Stomach (tissue), 9 donors: ENCODE results near the gene PCDHGC4. TPM values are rescaled to one million over a fixed set of nuclear protein-coding genes. Genes with fewer than 3 reads are reported as not detected.

ENCODE experiments used
- DNase-seq, 2 donors: peaks; one replicate each; pipeline versions ENCODE4 v3.0.0 to v3.0.0-alpha.2; 2013 to 2019
- H3K27ac ChIP-seq, 5 donors: fragments of 200-600 bp in 4 of 5; sonication (generic) in 4 of 5; one replicate each; pipeline ENCODE4 v1.5.1; 2013 to 2019; ENCODE audit warnings: mild to moderate bottlenecking in 1 of 5, moderate library complexity in 1 of 5
- H3K27me3 ChIP-seq, 3 donors: fragments of 200-600 bp; sonication (generic); one replicate each; pipeline ENCODE4 v1.5.1; 2017 to 2019; ENCODE audit warnings: mixed run types in 1 of 3
- H3K36me3 ChIP-seq, 4 donors: fragments of 200-600 bp; sonication (generic); 1 replicate in 3 of 4; 2 replicates in 1 of 4; pipeline ENCODE4 v1.5.1; 2016 to 2019
- H3K4me1 ChIP-seq, 4 donors: fragments of 200-600 bp; sonication (generic); one replicate each; pipeline ENCODE4 v1.5.1; 2016 to 2019
- H3K4me3 ChIP-seq, 4 donors: fragments of 200-600 bp; sonication (generic) in 3 of 4; one replicate each; pipeline ENCODE4 v1.5.1; 2016 to 2019; ENCODE audit warnings: mild to moderate bottlenecking in 1 of 4
- H3K9me3 ChIP-seq, 4 donors: fragments of 200-600 bp; sonication (generic); one replicate each; pipeline ENCODE4 v1.5.1; 2016 to 2019
- CTCF ChIP-seq, 7 experiments: fragments of 450-650 bp in 4 of 7; fragments of 200-600 bp in 3 of 7; sonication (generic) in 3 of 7; IDR thresholded peaks; one replicate each; pipeline ENCODE4 v1.5.1; 2016 to 2019; ENCODE audit warnings: antibody characterized with exemption in 7 of 7, control low read depth in 2 of 7, mild to moderate bottlenecking in 1 of 7
- EP300 ChIP-seq: sonication (generic); formaldehyde crosslinking; IDR thresholded peaks from one replicate; pipeline ENCODE4 v1.6.1; 2017; ENCODE audit warnings: antibody characterized with exemption
- POLR2A ChIP-seq, 4 donors: fragments of 450-650 bp; IDR thresholded peaks; one replicate each; pipeline ENCODE4 v1.6.1; 2016; ENCODE audit warnings: antibody characterized with exemption in 4 of 4, control low read depth in 2 of 4, mild to moderate bottlenecking in 1 of 4, moderate library complexity in 1 of 4
- POLR2AphosphoS5 ChIP-seq, 3 donors: sonication (generic); formaldehyde crosslinking; IDR thresholded peaks; one replicate each; pipeline ENCODE4 v1.6.1; 2016; ENCODE audit warnings: antibody characterized with exemption in 3 of 3
- WGBS, 5 donors: extraction: QIAGEN DNeasy Blood & Tissue Kit in 3 of 5; methylation state at CpG; one replicate each; pipeline versions ENCODE4 v1.1.5 to v1.1.7; 2013 to 2018; 5-methylcytosine and 5-hydroxymethylcytosine counted together
- intact Hi-C: fragments of 100-400 bp; cut with DNase I; formaldehyde crosslinking; loops from one replicate; pipeline ENCODE4 v1.15.1; 2023; ENCODE audit warnings: low total_unique reads
- polyA plus RNA-seq, 3 donors: library from polyadenylated mRNA; stranded (reverse); fragments of 200-250 nt; gene quantifications; one replicate each; pipeline ENCODE4 v1.2.3, GENCODE V29; 2013
- total RNA-seq, 5 donors: library from RNA; depleted of rRNA; stranded (reverse); fragments of >200 nt; gene quantifications; one replicate each; pipeline versions ENCODE4 v1.1.0 to v1.2.3, GENCODE V29; 2014 to 2016
- donor health status: healthy with polysubstance abuse.
- donor health status: Bipolar disorder and iron deficiency.
- donor health status: healthy.

Gene PCDHGC4
- total and polyA plus RNA-seq, 8 donors = 0.87 to 15.4 (median 5.0) TPM; not detected in 4

DNA sequence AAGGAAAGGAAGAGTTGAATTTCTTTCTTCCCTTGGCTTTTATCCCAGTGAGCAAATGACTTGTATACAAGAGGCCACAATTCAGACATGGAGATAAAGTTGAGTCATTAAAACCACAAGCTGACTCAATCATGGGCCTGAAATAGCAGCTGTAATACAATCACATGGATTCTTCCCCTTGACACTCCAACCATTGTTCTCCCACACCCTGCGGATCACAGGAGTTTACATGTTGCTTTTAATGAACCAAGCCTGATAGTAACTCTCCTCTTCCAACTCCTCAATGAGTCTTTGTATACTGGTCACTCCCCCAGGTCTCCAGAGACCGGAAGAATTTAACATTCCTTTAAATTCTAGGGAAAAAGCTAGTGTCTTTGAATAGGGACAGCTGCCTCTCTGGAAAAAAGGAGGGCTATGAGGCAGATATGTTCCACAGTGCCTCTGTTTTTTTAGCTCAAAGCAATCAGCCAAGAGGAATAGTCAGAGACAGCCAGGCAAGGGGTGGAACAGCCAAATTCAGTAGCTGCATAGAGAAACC, 36.5 kb downstream of the PCDHGC4 start:
- Histone ChIP-seq H3K4me3 (no peak overlapping the region), H3K27ac (peak overlapping the region; percentile 50 to 78 (median 68)), H3K27me3 (no peaks in the 10 kb centered on the region), H3K9me3 (no peaks in the 10 kb centered on the region), H3K36me3 (peaks cover 14 to 86% (median 81%) of the 10 kb centered on the region in 4 donors), H3K4me1 (peaks cover 24 to 94% (median 50%) of the 10 kb centered on the region in 4 donors)
- WGBS, 5 donors = 33 to 43% (median 37%) methylated on average over 2 of the region's 2 CpGs
- intact Hi-C loops = loop anchor here (10.0 kb wide), 2 partner anchors 47 to 107 kb away; partner anchors contain the start of genes PCDHGA10, PCDHGB7 and PCDHGC3
- TF ChIP-seq POLR2AphosphoS5 (IDR thresholded peaks at IDR 0.05) (peak in 2 of 3 donors; percentile 60 to 81), CTCF (IDR thresholded peaks at IDR 0.05) (no peak), POLR2A (IDR thresholded peaks at IDR 0.05) (no peak)
- peak in 1 of 2 donors; percentile 83 for DNase-seq

- Histone ChIP-seq H3K27ac (peak overlapping the region in 4 of 5 donors; percentile 57 to 78 (median 71)), H3K9me3 (no peaks in the 10 kb centered on the region), H3K4me1 (peaks cover 23 to 84% (median 44%) of the 10 kb centered on the region in 4 donors), H3K36me3 (peaks cover 15 to 86% (median 82%) of the 10 kb centered on the region in 4 donors), H3K4me3 (no peak overlapping the region), H3K27me3 (no peaks in the 10 kb centered on the region)
- intact Hi-C loops = loop anchor here (10.0 kb wide), 2 partner anchors 48 to 108 kb away; partner anchors contain the start of genes PCDHGA10, PCDHGB7 and PCDHGC3
- DNase-seq = no peak
- 28 to 77% (median 50%) methylated on average over 2 of the region's 2 CpGs for WGBS, 5 donors
- TF ChIP-seq CTCF (IDR thresholded peaks at IDR 0.05) (no peak), POLR2A (IDR thresholded peaks at IDR 0.05) (no peak), EP300 (no peak), POLR2AphosphoS5 (IDR thresholded peaks at IDR 0.05) (no peak)
Observed at GRCh38 chr5:141522301-141522700, 37.5 kb downstream of the PCDHGC4 start.

GRCh38 chr5:141523991-141524390, 39.2 kb downstream of the PCDHGC4 start:
- no peak for DNase-seq
- Histone ChIP-seq H3K4me3 (no peak overlapping the region), H3K27ac (peak overlapping the region in 4 of 5 donors; percentile 24 to 76 (median 52)), H3K4me1 (peaks cover 16 to 75% (median 42%) of the 10 kb centered on the region in 4 donors), H3K9me3 (no peaks in the 10 kb centered on the region), H3K36me3 (peaks cover 22 to 86% (median 85%) of the 10 kb centered on the region in 4 donors), H3K27me3 (no peaks in the 10 kb centered on the region)
- no peak for TF ChIP-seq CTCF (IDR thresholded peaks at IDR 0.05)
- TF ChIP-seq POLR2AphosphoS5 (IDR thresholded peaks at IDR 0.05) = no peak
- TF ChIP-seq POLR2A (IDR thresholded peaks at IDR 0.05) = no peak
- no peak for TF ChIP-seq EP300
- 84 to 91% (median 89%) methylated on average over 8 of the region's 8 CpGs for whole genome bisulfite sequencing, 5 donors
- intact Hi-C loops = loop anchor here (10.0 kb wide), 2 partner anchors 49 to 109 kb away; partner anchors contain the start of genes PCDHGA10, PCDHGB7 and PCDHGC3

DNA sequence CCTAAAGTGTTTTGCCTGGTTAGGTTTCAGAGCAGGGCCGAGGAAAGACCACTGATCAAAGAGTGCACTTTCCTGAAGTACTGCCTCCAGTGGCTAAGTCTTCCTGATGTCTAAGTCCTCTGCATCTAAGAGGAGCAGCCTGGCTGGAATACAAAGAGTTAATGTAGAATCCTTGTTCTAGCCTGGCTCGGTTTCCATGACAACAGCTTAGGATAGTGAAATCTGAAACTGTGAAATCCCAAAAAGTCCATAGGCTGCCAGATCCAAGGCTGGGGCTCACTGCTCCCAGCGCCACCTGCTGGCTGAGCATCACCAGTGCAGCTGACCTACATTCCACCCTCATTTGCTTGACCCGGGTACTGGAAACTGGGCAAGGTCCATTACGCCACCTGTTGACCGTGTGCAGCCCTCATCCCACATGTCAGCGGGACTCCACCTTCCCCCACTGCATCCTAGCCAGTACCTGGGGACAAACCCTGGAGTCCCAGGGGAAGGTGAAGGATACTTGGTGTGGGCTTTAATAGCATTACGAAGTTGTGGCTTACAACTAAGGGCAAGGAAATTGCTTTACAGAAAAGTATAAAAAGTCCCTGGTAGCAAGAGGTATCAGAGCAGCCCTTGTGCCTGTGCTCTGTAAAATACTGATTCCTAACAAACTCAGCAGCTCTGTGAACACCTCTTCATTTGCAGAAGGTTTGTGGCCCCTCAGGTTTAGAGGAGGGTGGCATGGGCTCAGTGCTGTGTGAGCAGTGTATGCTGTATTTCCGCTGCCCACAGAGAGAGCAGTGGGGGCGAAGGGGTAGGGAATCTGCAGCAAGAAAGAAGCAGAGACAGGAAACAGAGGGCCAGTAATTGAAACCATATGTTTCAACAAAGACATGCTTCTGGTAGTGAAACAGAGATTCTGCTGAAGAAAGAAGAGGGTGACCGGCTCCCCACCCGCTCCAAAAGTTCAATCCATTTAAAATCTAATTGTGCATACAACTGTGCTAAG, 40.1 kb downstream of the PCDHGC4 start:
- peak; percentile 23 for TF ChIP-seq EP300
- peak; percentile 44 to 93 (median 56) for TF ChIP-seq POLR2AphosphoS5 (IDR thresholded peaks at IDR 0.05)
- TF ChIP-seq CTCF (IDR thresholded peaks at IDR 0.05) = peak in 5 of 7 experiments; percentile 97 to 99 (median 98)
- no peak for TF ChIP-seq POLR2A (IDR thresholded peaks at IDR 0.05)
- Histone ChIP-seq H3K36me3 (peaks cover 22 to 86% (median 84%) of the 10 kb centered on the region in 4 donors), H3K27me3 (no peaks in the 10 kb centered on the region), H3K4me1 (peaks cover 14 to 78% (median 44%) of the 10 kb centered on the region in 4 donors), H3K27ac (peak overlapping the region; percentile 41 to 76 (median 71)), H3K4me3 (no peak overlapping the region), H3K9me3 (no peaks in the 10 kb centered on the region)
- intact Hi-C loops = loop anchor here (10.0 kb wide), 2 partner anchors 50 to 110 kb away; partner anchors contain the start of genes PCDHGA10, PCDHGB7 and PCDHGC3
- WGBS, 5 donors = 35 to 43% (median 40%) methylated on average over 12 of the region's 12 CpGs
- DNase-seq = peak; percentile 83 to 97
